GM18505 (cell line): ENCODE measurements around the gene ZNF396.
A peak's percentile ranks its signal among the peaks of the same experiment; 100 is the strongest.

Source experiments
- ATAC-seq: cut with Tn5 transposase; IDR thresholded peaks from one replicate; pipeline ENCODE4 v1.9.1; 2021; ENCODE audit not compliant: unreplicated experiment
- POLR2A ChIP-seq: IDR thresholded peaks from 4 replicates; pipeline ENCODE4 v1.6.1; 2011; ENCODE audit warnings: borderline replicate concordance; ENCODE audit not compliant: insufficient read depth, insufficient read length; ENCODE audit errors: extremely low read depth

ZNF396 gene

DNA sequence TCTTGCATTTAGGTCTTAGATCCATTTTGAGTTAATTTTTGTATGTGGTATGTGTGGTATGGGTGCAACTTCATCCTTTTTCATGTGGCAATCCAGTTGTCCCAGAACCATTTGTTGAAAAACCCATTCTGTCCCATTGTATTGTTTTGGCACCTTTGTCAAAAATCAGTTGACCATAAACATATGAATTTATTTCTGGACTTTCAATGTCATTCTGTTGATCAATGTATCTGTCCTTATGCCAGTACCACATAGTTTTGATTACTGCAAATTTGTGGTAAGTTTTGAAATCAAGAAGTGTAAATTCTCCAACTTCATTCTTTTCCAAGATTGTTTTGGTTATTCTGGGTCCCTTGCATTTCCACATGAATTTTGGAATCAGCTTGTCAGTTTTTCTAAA lies 16.6 kb upstream of the ZNF396 start:
- no peak for ATAC-seq
- TF ChIP-seq POLR2A, result no peak

- TF ChIP-seq POLR2A, result no peak
- no peak for ATAC-seq
These were observed 15.2 kb upstream of the ZNF396 start for GRCh38 chr18:35392375-35392774.

DNA sequence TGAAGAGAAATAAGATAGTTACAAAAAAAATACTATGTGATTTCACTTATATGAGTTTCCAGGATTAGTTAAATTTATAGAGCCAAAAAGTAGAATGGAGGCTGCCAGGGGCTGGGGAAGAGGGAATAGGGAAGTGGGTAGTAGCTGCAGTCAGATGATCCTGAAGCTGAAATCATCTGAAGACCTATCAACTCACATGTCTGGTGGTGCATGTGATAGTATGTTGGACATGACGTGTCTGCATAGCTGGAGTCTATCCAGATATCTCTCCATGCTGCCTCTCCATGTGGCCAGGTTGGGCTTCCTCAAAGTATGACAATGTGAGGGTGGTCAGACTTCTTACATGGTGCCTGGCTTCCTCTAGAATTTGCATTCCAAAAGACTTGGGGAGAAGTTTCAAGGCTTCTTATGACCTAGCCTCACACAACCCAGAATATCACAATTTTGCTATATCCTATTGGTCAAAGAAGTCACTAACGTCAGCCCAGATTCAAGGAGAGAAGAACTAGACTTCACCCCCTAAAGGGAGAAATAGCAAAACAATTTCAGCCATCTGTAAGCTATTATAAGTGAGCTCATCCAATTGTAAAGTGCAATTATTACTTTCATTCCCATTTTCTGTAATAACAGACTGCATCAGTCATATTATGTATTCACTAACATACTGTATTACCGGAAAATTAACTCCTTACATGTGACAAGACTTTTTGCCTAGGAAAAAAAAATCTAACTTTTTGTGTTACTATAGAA lies 14.0 kb upstream of the ZNF396 start:
- no peak for ATAC-seq
- no peak for TF ChIP-seq POLR2A

GRCh38 chr18:35389095-35389618 lies 12.0 kb upstream of the ZNF396 start:
- ATAC-seq, result no peak
- TF ChIP-seq POLR2A, result no peak

DNA sequence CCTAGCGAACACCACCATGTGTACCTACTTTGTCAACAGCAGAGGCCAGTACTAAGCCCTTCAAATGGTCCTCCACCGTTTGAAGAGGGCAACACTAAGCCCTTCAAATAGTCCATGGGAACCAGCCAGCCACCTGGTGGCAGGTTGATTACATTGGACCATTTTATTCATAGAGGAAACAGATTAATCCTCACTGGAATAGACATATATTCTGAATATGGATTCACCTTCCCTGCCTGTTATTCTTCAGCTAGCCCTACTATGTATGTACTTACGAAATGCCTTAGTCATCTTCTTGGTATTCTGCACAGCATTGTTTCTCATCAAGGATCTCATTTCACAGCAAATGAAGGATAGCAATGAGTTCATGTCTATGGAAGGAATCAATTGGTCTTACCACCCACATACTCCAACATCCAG lies 10.0 kb upstream of the ZNF396 start:
- no peak for ATAC-seq
- TF ChIP-seq POLR2A, result no peak

GRCh38 chr18:35386600-35387100 lies 9.5 kb upstream of the ZNF396 start:
- ATAC-seq, result peak; percentile 78
- no peak for TF ChIP-seq POLR2A

- ATAC-seq, result no peak
- no peak for TF ChIP-seq POLR2A
These were observed 6.0 kb upstream of the ZNF396 start for GRCh38 chr18:35383136-35383535.

DNA sequence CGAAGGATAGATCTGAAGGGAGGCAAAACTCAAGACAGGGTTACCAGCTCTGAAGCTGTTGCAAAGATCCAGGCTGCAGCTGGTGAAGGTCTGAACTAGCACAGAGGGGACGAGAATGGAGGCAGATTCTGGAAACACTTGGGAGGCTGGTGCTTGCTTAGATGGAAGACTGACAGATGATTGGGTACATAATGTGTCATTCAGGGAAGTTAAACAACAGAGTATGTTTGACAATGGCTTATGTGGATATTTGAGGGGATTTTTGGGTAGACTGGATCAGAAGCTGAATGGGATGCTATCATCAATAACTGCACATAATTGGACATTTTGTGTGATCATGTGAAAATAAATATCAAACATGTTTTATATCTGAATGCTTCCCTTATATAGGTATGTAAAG lies 2.3 kb upstream of the ZNF396 start:
- TF ChIP-seq POLR2A, result no peak
- ATAC-seq, result no peak

DNA sequence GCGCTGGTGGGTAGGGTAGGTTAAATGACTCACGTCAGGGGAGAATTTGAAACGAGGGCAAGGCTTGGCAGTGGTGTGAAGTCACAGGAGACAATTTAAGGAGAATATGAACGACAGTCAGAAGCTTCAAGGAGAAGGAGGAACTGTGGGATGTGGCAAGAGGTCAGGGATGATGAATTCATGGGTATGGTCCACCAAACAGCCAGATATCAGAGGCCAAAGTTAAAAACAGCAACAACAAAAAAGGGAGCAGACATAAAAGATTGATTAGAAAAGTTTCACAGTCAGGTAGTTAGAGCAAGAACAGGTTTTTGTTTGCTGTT lies 1.4 kb upstream of the ZNF396 start:
- ATAC-seq, result no peak
- no peak for TF ChIP-seq POLR2A

DNA sequence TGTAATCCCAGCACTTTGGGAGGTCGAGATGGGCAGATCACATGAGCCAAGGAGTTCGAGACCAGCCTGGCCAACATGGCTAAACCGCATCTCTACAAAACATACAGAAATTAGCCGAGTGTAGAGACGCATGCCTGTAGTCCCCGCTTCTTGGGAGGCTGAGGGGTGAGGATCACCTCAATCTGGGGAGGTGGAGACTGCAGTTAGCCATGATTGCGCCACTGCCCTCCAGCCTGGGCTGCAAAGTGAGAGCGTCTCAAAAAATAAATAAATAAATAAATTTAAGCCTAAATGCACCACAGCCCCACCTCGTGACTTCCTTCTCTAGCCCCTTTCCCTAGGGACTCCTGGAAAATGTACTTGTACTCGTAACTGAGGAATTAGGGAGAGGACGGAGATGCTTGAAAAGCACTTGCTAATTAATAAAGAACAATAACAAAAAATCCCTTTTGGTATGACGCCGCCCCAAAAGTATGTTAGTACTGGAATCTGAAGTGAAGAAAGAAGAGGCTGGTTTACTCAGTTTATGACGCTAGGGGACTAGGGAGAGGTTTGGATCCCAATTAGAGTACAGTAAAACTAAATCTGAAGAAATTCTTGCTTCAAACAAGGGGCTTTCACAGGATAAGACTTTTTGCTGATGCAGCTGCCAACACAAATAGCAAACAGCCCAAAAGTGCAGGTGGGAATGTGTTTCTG lies 887 bp upstream of the ZNF396 start:
- no peak for TF ChIP-seq POLR2A

DNA sequence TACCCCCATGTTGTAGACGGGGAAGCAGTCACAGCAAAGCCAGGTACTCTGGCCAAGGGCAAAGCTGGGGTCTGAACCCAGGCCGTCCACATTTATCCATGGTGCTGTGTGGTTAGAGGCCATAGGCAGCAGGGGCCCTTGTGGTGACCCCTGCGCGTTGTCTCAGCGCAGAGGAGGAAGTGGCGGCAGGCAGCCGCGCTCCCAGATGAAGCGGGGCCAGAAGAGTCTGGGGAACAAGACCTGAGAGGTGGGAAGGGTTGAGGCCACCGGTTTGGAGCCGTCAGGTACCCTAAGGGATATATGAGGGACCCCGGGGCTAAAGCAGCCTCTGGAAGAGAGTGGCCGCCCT lies 770 bp downstream of the ZNF396 start:
- no peak for TF ChIP-seq POLR2A
- ATAC-seq, result peak; percentile 52

More for the DNA sequence above, 887 bp upstream of the ZNF396 start:
- no peak for ATAC-seq

GRCh38 chr18:35374708-35375107 lies 2.4 kb downstream of the ZNF396 start:
- no peak for TF ChIP-seq POLR2A
- ATAC-seq, result no peak

GRCh38 chr18:35371412-35372195 lies 5.5 kb downstream of the ZNF396 start:
- no peak for ATAC-seq
- TF ChIP-seq POLR2A, result no peak

DNA sequence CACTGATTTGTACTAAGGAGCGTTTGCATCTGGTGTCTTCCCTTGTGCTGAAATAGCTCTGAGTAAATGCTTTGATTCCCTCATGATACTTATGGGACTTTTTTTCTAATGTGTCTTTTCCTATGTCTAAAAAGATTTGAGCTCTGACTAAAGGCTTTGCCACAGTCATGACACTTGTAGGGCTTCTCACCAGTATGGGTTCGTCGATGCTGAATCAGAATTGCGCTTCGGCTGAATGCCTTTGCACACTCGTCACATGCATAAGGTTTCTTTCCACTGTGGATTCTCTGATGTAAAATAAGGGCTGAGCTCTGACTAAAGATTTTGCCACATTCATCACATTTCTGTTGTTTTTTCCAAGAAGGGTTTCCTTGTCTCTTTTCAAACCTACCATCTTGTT lies 8.0 kb downstream of the ZNF396 start:
- no peak for TF ChIP-seq POLR2A

GRCh38 chr18:35368595-35368994 lies 8.5 kb downstream of the ZNF396 start:
- no peak for ATAC-seq
- no peak for TF ChIP-seq POLR2A

More for the DNA sequence above, 8.0 kb downstream of the ZNF396 start:
- ATAC-seq, result no peak
